Neutrophil (primary cell): Measurements from ENCODE around the gene MCFD2.

Experiments used
- H3K27ac ChIP-seq: fragments of 200-600 bp; sonication (generic); 2 replicates; pipeline ENCODE4 v1.5.1; 2016; ENCODE audit warnings: mild to moderate bottlenecking, moderate library complexity
- H3K27me3 ChIP-seq: fragments of 200-600 bp; sonication (generic); 2 replicates; pipeline ENCODE4 v1.6.0; 2016; ENCODE audit warnings: mild to moderate bottlenecking
- H3K36me3 ChIP-seq: fragments of 200-600 bp; sonication (generic); 2 replicates; pipeline ENCODE4 v1.5.1; 2017
- H3K4me1 ChIP-seq, 2 experiments: fragments of 200-600 bp in 1 of 2; sonication (generic) in 1 of 2; 1 replicate in 1 of 2; 2 replicates in 1 of 2; pipeline versions ENCODE4 v1.5.1 to v1.6.1; 2013 to 2016; ENCODE audit warnings: low read depth in 1 of 2, low read length in 1 of 2, mild to moderate bottlenecking in 1 of 2, moderate library complexity in 1 of 2; ENCODE audit not compliant: control insufficient read depth in 1 of 2, insufficient read depth in 1 of 2
- H3K4me3 ChIP-seq, 2 experiments: fragments of 200-600 bp in 1 of 2; sonication (generic) in 1 of 2; 1 replicate in 1 of 2; 2 replicates in 1 of 2; pipeline ENCODE4 v1.5.1; 2013 to 2016; ENCODE audit warnings: low read depth in 1 of 2, low read length in 1 of 2, mild to moderate bottlenecking in 1 of 2, moderate library complexity in 1 of 2
- H3K9me3 ChIP-seq: fragments of 200-600 bp; sonication (generic); 2 replicates; pipeline ENCODE4 v1.5.1; 2016
- TF ChIP-seq, protein P1 (sequence below): fragments of 200-600 bp; sonication (generic); IDR thresholded peaks from 2 replicates; pipeline ENCODE4 v1.5.1; 2016; ENCODE audit warnings: antibody characterized with exemption

The MCFD2 gene

DNA sequence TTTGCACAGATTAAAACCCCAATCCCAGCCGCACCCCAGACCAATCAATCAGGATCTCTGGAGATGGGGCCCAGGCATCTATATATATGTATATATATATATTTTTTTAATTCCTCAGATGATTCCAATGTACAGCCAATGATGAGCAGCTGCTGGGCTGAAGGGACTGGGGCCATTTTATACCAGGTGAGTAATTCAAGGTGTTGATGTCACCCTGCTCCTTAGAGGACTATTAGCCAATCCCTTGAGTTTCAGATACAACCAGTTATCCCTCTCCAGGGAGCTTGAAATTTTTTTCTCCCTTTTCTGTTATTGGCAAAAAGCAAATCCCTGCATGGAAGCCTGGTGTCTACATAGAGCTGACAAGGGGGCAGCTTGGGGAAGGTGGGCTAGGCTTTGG lies 59.8 kb downstream of the MCFD2 start:
- Histone ChIP-seq H3K4me1 (no peaks in the 10 kb centered on the region), H3K36me3 (no peaks in the 10 kb centered on the region), H3K27ac (no peak overlapping the region), H3K4me3 (no peak overlapping the region), H3K9me3 (no peaks in the 10 kb centered on the region), H3K27me3 (no peaks in the 10 kb centered on the region)
- TF ChIP-seq, protein P1, sequence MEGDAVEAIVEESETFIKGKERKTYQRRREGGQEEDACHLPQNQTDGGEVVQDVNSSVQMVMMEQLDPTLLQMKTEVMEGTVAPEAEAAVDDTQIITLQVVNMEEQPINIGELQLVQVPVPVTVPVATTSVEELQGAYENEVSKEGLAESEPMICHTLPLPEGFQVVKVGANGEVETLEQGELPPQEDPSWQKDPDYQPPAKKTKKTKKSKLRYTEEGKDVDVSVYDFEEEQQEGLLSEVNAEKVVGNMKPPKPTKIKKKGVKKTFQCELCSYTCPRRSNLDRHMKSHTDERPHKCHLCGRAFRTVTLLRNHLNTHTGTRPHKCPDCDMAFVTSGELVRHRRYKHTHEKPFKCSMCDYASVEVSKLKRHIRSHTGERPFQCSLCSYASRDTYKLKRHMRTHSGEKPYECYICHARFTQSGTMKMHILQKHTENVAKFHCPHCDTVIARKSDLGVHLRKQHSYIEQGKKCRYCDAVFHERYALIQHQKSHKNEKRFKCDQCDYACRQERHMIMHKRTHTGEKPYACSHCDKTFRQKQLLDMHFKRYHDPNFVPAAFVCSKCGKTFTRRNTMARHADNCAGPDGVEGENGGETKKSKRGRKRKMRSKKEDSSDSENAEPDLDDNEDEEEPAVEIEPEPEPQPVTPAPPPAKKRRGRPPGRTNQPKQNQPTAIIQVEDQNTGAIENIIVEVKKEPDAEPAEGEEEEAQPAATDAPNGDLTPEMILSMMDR, result no peak

DNA sequence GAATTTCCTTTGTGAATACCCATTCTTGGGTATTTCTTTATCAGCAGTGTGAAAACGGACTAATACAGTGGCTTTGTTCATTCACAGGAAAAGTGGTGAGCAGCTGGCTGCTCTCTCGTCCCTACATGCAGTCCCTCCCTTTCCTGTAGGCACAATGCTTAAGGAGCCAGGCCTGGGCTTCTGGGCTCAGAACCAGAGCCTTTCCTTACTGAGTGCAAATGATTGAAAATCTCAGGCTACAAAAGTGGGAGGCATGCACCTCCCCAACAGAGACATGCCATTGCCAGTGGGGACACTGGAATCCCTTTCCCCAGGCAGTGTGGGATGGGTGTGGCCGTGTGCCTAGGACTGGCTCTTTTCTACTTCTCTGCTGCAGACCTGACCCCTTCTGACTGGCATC lies 61.3 kb downstream of the MCFD2 start:
- H3K27ac ChIP-seq, result no peak overlapping the region
- TF ChIP-seq, protein P1, result no peak

DNA sequence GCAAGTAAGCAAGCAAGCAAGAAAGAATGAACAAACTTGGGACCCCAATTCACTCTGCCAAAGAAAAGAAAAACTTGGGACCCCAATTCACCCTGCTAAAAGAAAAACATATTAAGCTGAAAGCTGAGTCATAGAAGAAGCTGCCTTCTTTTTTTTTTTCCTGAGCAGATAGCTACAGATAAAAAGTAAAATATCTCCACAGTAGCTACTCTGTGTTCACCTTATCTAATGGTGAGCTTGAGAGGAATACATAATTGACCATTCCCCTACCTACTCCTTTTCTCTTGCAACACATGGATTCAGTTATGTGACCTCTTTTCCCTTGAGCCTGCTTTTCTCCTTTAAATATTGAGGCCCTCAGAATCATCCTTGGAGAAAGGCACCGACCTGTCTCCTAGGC lies 63.0 kb downstream of the MCFD2 start:
- H3K27ac ChIP-seq, result no peak overlapping the region

More for the DNA sequence above, 61.3 kb downstream of the MCFD2 start:
- Histone ChIP-seq H3K4me3 (no peak overlapping the region), H3K36me3 (no peaks in the 10 kb centered on the region), H3K27me3 (peaks cover 9% of the 10 kb centered on the region), H3K4me1 (no peaks in the 10 kb centered on the region), H3K9me3 (no peaks in the 10 kb centered on the region)

GRCh38 chr2:46852124-46852523 lies 63.5 kb downstream of the MCFD2 start:
- TF ChIP-seq, protein P1, result no peak
- no peaks in the 10 kb centered on the region for H3K36me3 ChIP-seq
- no peaks in the 10 kb centered on the region for H3K4me1 ChIP-seq
- no peaks in the 10 kb centered on the region for H3K9me3 ChIP-seq
- no peak overlapping the region for H3K27ac ChIP-seq
- no peak overlapping the region for H3K4me3 ChIP-seq
- H3K27me3 ChIP-seq, result peaks cover 14% of the 10 kb centered on the region

More for the DNA sequence above, 63.0 kb downstream of the MCFD2 start:
- Histone ChIP-seq H3K27me3 (peaks cover 14% of the 10 kb centered on the region), H3K9me3 (no peaks in the 10 kb centered on the region), H3K4me1 (no peaks in the 10 kb centered on the region), H3K4me3 (no peak overlapping the region), H3K36me3 (no peaks in the 10 kb centered on the region)
- TF ChIP-seq, protein P1, result no peak
